IPS DF 4.7 (cell line): ENCODE measurements around the gene HSF2BP.
"Not testable (repeated sequence)": the region's sequence is repeated elsewhere in the genome, so short reads cannot be mapped to it uniquely, and the experiment has no call there.

Source experiments
- DNase-seq: peaks from one replicate; pipeline ENCODE4 v3.0.0-alpha.2; 2013; ENCODE audit warnings: low spot score; ENCODE audit errors: extremely low read depth

The HSF2BP gene

DNA sequence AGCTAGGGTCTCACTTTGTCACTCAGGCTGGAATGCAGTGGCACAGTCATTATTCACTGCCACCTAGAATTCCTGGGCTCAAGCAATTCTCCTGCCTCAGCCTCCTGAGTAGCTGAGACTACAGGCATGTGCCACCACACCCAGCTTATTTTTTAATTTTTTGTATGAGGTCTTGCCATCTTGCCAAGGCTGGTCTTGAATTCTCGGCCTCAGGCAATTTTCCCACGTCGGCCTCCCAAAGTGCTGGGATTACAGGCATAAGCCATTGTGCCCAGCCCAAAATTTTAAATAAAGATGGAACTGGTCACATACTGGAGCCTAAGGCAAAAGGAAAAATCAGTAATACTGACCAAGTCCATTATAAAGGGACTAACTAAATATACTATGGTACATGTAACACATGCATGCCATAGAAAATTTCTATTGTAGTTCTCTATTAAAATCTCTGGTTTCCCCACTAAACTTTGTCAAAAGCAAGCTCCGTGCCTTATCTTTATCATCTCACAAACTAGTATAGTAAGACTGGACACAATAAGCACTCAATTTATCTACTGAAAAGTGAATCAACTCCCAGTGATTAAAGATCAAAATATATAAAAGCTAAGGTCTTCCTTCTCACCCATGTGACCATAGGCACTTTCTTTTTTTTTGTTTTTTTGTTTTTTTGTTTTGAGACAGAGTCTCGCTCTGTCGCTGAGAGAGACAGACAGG lies 61.6 kb downstream of the HSF2BP start:
- DNase-seq, result no peak

DNA sequence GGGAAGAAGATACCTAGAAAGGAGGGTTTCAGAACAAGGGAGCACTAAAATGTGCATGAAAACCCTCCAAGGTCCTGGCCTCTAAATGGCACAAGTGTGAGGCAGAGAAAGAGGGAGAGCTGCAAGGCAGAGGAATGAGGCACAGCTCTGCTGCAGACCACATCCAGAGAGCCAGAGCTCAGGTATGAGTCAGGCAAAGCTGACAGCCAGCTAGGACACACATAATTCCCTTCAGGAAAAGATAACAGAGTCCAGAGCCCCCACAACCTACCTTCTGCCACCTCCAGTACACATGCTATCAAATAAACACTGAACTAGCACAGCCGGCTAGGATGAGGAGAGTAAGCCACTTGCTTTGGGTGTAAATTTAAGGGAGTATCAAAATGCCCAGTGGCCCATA lies 62.2 kb downstream of the HSF2BP start:
- no peak for DNase-seq

DNA sequence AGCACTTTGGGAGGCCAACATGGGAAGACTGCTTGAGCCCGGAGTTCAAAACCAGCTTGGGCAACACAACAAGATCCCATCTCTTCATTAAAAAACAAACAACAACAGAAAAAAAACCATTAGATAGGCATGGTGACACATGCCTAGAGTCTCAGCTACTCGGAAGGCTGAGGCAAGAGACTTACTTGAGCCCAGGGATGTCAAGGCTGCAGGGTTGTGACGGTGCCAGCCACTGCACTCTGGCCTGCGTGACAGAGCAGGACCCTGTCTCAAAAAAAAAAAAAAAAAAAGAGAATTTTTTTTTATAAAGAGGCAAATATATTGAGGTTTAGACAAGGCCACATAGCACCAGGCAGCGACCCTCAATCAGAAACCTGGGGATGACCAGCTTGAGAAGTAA lies 62.7 kb downstream of the HSF2BP start:
- no peak for DNase-seq

GRCh38 chr21:43595769-43596168 lies 63.5 kb downstream of the HSF2BP start:
- DNase-seq, result not testable (repeated sequence)

DNA sequence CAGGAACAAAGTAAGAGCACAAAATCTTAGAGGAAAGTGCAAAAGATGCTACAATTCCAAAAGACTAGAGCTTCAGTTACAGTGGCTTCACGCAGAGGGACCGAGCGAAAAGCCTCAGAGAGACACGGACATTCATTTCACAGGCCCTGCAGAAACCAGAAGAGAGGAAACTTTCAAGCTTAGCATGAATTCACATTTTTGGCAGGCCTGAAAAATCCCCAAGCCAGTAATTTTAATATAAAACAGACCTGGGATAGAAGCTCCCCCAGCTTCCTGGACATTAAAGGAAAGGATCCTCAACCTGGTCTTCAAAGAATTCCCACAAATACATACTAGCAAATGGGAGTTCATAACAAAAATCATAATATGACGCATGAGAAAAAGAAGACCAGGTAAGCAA lies 66.2 kb downstream of the HSF2BP start:
- no peak for DNase-seq

DNA sequence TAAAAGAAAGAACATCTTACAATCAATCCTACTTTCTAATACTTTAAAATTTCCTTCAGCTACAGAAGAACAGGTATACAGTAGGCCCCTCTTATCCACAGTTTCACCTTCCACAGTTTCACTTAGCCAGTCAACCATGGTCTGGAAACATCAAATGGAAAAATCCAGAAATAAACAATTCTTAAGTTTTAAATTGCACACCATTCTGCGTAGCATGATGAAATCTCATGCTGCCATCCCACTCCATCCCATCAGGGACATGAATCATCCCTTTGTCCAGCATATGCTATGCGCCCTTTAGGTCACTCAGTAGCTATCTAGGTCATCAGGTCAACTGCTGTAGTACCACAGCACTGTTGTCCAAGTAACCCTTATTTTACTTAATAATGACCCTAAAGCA lies 67.7 kb downstream of the HSF2BP start:
- DNase-seq, result no peak

- DNase-seq, result no peak
These were observed 69.1 kb downstream of the HSF2BP start for GRCh38 chr21:43590194-43590593.

DNA sequence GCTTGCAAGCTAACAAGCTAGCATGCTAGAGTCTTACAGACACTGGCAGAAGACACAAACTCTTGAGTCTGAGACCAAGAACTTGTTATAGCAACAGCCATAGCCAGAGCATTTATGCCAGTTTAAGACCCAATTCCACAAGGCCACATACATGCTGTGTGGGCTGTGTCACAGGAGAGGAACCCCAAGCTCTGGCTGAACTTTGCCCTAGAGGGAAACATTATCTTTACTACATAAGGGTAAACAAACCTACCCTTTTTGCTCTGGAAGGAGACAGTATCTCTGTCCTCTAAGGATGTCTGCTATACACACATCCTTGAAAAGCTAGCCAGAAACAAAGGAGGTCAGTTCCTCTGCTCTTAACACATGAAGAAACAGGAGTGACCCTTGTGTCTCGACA lies 70.3 kb downstream of the HSF2BP start:
- no peak for DNase-seq

GRCh38 chr21:43585924-43586413 lies 73.3 kb downstream of the HSF2BP start:
- peak; percentile 28 for DNase-seq

DNA sequence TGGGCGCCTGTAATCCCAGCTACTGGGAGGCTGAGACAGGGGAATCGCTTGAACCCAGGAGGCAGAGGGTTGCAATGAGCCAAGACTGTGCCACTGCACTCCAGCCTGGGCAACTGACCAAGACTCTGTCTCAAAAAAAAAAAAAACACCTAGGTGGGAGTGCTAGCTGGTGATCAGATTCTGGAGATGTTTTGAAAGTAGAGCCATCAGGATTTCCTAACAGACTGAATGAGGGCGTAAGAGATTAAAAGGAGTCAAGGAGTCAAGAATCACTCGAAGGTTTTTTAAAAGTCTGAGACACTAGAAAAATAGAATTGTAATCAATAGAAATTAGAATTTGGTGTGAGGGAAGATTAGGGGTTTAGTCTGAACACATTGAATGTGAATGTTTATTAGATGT lies 73.8 kb downstream of the HSF2BP start:
- DNase-seq, result no peak

GRCh38 chr21:43581453-43581852 lies 77.8 kb downstream of the HSF2BP start:
- no peak for DNase-seq

DNA sequence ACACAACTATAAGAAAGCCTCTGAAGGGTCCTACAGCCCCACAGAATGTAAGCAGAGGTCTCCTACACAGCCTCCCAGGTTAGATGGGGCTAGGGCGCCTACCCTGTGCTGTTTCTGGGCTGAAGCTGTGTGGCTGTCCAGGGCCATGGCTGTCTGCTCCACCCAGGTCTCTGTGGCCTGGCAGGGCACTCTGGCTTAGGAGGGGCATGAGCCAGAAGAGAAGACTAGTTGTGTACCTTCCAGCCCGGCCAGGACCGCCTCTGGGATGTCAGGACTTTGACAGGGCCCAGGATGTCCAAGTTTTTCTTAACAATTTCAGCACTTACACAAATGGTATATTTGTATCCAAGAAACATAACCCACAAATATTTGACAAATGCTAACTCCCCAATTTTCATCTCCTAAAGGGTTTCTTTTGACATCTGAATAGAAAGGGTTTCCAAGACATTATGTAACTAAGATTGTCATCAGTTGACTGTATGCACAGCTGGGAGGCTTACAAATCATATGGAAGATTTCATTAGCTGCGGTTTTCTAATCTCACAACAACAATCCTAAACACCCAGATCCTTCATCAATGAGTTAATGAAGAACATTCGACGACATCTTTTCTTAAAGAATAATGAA lies 80.5 kb downstream of the HSF2BP start:
- DNase-seq, result no peak

GRCh38 chr21:43575473-43575844 lies 83.8 kb downstream of the HSF2BP start:
- DNase-seq, result no peak

- DNase-seq, result no peak
These were observed 84.4 kb downstream of the HSF2BP start for GRCh38 chr21:43574741-43575472.

- DNase-seq, result no peak
These were observed 85.4 kb downstream of the HSF2BP start for GRCh38 chr21:43573921-43574320.

DNA sequence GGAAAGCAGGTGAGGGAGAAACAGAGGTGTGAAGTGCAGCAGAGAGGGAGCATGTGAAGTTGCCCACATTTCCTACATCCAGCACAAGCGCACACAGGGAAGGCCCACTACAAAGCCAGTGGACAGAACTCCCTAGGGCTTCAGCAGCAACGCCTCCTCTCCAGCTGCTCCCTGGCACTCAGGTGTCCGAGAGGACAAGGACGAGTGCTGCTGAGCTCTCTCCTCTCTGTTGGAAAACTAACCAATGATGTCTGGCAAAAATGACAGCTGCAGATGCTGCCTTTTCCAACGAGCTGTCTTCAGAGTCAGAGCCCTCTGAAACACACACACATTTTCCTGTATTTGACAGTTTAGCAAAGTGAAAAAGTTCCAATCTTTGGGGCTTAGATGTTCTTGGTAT lies 86.8 kb downstream of the HSF2BP start:
- DNase-seq, result no peak

GRCh38 chr21:43571976-43572375 lies 87.3 kb downstream of the HSF2BP start:
- DNase-seq, result no peak

GRCh38 chr21:43570195-43570594 lies 89.1 kb downstream of the HSF2BP start:
- DNase-seq, result not testable (repeated sequence)

DNA sequence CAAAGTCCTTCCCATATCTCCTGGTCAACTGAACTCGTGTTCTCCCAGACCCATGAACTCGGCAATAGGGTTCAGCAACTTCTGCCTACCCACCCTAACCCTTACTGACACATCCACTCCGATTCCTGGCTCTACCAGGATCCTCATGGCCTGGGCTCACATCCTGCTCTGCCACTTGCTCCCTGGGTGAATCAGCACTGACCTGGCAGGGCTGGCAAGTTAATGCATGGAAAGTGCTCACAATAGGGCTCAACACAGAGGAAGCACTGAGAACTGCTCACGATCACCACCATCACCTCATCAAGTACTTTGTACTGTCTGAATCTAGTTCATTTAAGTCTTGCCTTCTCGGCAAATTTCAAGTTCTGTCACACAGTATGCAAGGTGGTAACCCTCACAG lies 96.8 kb downstream of the HSF2BP start:
- DNase-seq, result not testable (repeated sequence)

- DNase-seq, result not testable (repeated sequence)
These were observed 118.7 kb downstream of the HSF2BP start for GRCh38 chr21:43540561-43540960.

DNA sequence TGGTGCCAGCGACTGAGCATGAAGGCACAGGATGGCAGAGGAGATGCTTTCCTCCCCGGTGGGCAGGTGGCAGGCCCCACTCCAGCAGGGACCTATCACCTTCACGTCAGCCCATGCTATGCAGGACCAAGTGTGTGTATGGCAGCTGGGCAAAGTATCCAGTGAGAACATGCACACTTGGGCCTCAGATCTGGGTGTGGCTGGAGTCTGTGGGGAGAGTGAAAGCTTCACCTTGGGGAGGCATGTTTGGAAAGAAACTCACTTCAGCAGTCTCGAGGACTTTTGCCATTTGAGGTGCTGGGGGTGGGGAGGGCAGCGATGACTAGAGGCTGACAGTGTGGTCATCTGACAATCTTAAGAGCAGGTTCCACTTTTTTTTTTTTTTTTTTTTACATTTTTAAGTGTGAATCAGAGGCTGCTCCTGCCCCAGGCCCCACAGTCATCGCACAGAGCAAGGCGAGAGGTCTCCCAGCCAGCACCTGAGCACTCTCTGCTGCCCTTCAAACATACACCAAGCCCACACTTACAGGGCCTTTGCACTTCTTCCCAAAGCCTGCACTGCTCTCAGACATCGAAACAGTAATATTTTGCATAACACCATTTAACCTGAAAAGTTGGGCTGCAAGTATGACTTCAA lies 136.7 kb downstream of the HSF2BP start:
- DNase-seq, result not testable (repeated sequence)

DNA sequence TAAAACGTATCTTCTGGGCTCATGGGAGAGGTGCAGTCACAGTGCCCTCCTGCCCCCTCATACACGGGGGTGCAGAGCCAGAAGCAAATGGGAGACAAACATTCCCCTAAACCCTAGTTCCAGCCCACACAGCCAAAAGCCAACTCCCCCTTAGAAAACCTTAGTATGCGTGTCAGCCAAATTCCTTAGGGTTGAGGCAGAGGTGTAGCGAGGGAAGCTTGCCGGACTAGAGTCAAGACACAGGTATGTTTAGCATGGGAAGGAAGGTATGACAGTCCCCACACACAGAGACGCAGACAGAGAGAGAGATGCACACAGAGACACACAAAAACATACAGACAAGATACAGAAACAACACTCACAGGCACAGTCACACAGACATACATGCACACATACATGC lies 141.6 kb downstream of the HSF2BP start:
- DNase-seq, result not testable (repeated sequence)
